ENCODE data around the gene ANG.
"Not testable (repeated sequence)": the region's sequence is repeated elsewhere in the genome, so short reads cannot be mapped to it uniquely, and the experiment has no call there.

ANG gene

DNA sequence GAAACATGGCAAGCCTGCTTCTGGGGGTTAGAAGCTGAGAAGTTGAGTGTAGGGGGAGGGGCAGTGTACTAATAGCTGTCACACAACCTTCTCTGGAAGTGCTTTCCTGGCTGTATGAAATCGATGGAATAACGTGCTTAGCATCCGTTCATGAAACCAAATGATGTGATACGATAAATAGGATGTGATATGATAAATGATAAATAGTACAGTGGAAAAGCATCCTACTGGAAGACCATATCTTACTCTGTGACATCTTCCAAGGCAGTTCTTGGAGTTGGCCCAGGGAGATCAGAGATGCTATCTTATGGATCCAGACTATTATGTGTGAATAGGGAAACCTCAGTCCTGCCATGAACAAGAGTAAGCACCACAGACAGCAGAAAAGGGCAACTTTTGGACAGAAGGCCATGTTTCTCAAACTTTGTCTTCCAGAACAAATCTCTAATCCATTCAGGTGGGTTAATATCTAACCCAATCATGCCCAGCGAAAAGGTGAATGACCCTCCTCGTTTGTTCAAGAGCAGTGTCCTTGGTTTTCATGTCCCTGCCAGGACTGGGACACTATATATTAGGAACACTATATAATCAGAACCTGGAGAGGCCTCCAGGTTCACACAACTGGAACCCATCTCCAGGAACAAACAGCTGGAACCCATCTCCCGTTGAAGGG, at the start of gene ANG:
TSS of gene ANG (plus strand) at position 598 of the 673 bp plus-strand sequence. CDS start 4,801 bp downstream, outside the sequence.
- no peak for DNase-seq (ENCODE audit: low read depth in 2 of 2, low spot score in 1 of 2)

DNA sequence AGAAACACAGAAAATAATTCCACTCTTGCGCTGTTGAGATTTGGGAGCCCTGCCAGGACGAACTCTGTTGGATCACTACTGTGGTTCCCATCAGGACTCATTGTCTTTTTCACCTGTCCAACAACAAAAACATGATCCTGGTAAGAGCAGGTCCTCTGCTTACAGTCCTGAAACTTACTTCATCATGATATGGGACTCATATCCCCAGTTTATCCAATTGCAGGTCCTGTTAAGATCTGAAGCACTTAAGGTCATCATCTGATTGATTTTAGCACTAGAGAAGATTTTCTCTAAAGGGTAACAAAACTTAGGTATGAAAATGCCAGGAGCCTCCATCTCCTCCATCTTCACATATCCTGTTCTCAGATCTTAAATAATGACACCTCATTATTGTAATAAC, 47.0 kb upstream of the ANG start, which contains the start of gene OR6S1:
TSS of gene OR6S1 (minus strand) at position 101 of the 400 bp plus-strand sequence. CDS start at position 101, 0 bp downstream.
- no peak for DNase-seq (ENCODE audit: low read depth in 2 of 2, low spot score in 1 of 2)

DNA sequence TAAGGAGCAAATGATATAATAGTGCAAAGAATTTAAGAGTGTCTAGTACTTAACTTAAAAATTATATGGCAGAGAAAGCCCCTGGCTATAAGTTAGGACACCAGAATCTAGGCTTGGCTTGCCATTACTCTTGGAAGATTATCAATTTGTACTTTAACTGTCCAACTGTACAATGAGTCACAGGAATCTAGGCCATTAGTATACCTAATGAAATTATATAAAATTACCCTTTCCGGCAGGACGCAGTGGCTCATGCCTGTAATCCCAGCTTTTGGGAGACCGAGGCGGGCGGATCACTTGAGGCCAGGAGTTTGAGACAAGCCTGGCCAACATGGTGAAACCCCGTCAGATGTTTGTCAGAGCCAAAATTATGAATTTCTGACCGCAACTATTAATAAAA, 46.4 kb upstream of the ANG start:
- no peak for DNase-seq (ENCODE audit: low read depth in 2 of 2, low spot score in 1 of 2)

DNA sequence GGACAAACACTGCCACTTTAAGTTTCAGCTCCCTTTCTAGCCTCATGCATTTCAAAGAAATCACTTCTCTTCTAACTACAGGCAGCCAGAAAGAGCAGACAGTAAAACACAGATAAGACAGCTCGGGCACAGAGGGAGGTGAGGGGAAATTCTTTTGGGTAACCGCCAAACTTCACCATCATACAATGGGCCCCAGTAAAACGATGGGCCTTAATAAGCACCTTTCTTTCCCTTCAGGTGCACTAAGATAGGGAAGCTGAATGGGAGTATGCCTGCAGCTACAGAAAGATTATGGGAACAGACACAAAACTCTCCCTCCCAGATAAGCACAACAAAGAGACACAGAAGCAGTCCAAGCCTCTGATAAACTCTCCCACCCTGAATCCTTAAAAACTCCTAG, 45.8 kb upstream of the ANG start:
- DNase-seq (ENCODE audit: low read depth in 2 of 2, low spot score in 1 of 2): not testable (repeated sequence)

DNA sequence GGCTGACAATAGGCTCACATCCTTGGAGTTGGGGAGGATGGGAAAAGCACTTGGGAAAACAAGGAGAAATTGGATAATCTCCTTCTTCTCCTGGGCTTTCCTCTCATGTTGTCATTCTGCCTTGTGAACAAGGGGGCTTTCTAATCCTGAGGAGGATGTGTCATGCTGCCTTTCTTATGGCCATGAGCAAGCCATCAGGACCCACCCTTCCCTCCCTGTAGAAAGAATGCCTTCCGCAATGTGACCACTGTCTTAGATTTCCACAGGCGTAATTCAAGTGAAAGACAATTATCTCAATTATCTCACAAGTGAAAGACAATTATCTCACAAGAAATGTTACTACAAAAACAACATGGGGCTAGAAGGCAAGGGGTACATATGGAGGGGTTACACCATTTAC, 44.0 kb upstream of the ANG start:
- no peak for DNase-seq (ENCODE audit: low read depth in 2 of 2, low spot score in 1 of 2)

DNA sequence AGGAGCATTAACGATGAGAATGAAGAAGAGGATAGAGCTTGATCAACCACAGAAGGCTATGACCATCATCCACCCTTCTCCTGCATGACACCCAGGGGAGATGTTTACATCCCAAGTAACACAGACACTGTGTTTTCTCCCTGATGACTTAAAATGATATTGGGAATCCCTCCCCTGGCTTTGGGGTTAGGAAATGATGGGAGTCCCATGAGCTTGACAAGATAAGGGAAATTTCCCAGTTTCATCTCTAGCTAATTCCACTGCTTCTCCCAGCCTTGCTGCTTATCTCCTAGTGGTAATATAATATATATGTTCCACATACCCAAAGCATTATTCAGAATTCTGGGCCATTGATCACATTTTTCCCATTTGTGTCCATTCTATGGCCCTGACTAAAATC, 43.1 kb upstream of the ANG start:
- DNase-seq (ENCODE audit: low read depth in 2 of 2, low spot score in 1 of 2): no peak

DNA sequence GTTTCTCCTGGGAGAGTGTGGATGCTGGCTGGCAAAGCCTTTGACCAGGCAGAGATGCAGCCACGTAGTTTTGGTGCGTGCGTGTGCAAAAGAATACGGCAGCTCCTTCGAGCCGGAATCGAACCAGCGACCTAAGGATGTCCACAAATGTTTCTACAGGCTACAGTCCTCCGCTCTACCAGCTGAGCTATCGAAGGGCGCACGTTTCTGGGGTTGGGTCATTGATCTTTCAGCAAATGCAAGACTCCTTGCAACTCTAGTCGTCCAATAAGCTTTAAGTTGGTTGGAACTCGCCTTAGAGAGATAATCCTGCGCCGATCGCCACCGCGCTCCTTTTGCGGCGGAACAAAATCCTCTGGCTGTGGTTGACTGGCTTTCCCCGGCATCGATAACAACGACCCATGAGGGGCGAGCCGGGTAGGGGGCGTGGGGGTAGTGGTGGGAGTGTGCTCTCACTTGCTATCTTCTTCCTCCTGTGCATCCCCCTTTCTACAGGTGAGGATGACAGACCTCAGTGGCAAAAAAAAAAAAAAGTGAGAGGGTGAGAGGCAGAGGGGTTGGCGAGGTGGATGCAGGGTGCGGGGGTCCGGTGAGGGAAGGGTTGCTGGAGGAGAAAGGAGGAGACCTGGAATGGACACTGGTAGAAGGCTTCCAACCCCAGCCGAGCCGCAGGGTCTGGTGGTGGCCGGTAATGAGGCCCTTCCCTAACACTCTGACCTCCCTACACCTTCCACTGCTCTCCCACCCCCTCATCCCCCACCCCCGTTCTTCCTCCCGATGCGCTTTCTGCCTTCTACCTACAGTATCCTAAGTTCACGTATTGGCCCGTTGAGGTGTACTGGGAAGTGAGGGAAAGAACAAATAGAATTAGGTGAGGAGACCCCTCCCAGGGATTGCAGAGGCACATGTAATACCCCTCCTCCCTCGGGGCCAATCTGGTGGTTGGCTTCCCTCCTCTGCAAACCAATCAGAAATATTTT, 35.3 kb upstream of the ANG start:
- DNase-seq (ENCODE audit: low read depth in 2 of 2, low spot score in 1 of 2): no peak

DNA sequence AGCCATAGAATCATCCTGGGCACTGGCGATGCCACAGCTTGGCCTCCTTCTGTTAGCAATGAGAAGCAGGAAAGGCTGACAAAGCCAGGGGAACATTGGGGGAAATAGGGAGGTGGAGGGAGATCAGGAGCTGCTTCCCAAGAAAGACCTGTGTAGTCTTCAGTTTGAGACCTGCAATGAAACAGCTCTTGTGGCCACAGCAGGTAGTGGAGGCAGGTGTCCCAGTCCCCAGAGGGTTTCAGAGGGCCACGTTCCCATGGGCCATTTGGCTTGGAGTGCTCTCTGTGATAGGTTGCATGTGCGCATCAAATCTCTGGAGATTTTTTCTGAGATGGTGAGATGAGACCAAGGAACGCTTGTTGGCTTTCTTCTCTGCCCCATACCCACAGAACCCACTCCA, 32.7 kb upstream of the ANG start:
- no peak for DNase-seq (ENCODE audit: low read depth in 2 of 2, low spot score in 1 of 2)

DNA sequence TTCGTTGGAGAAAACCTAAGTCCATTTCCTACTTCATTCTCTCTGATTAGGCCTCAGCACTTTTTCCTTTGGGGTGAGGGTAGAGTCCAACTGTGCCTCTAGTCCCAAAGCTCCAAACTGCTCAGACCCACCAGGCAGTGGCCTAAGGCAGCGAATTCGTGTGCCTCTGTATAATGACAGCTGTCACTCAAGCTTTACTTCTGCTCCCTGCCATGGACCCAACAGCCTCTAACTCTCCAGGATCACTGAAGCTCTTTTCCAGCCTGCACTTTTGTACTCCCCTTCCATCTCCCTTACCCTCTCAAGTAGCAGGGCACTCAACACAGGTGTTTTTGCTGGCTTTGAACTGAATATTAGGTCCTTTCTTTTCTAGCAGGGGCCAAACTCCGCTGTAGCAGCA, 32.3 kb upstream of the ANG start:
- no peak for DNase-seq (ENCODE audit: low read depth in 2 of 2, low spot score in 1 of 2)

DNA sequence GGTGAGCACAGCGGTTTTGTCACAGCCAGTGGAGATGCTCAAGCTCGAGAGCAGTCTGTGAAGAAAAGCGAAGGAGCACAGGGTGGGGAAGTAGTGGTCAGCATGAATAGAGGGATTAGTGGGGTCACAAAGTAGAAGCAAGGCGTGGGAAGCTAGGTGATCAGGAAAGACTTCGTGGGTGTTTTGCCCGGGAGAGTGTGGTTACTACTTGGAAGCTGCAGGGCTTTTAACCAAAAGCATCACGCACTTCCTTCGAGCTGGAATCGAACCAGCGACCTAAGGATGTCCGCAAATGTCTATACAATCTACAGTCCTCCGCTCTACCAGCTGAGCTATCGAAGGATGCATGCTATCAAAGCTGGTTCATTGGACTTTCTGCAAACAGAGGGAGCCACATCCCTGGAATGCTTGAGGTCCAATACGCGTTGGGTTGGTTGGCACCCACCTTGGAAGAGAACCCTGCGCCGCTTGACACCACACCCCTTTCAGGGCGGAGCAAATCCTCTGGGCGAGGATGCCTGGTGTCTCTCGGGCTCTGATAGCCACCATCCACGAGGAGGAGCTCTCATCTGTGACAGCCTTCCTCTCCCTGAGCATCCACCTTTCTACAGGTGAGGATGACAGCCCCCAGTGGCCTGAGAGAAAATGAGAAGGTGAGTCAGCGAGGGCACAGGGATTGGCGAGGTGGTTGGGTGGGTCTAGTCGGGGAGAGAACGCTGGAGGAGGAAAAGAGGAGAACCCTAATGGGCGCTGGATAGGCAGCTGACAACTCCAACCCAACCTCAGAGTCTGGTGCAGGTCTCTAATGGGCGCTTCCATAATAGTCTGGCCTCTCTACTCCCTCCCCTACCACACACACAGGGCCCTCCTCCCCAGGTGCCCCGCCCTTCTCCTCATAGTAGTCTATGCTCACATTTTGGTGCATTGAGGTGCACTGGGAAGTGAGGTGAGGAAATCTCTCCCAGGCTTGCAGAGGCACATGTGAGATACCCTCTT, 31.1 kb upstream of the ANG start:
- no peak for DNase-seq (ENCODE audit: low read depth in 2 of 2, low spot score in 1 of 2)

DNA sequence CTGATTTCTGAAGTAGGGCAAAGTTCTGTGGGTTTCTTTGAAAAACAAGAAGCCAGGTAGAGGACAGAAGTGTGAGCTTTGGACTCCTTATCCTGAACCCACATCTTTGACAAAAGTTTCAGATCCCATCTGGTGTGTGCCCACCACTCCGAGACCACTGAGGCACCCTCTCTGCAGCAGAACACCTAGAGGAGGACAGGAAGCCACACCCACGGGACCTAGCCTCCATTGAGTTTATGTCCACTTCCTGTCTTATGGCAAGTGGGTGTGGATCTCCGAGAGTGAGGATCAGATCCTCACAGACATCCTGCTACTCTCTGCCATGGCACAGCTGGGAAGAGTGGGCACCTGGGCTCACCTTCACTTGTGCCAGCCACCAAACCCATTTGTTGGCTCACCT, 30.3 kb upstream of the ANG start:
- no peak for DNase-seq (ENCODE audit: low read depth in 2 of 2, low spot score in 1 of 2)

DNA sequence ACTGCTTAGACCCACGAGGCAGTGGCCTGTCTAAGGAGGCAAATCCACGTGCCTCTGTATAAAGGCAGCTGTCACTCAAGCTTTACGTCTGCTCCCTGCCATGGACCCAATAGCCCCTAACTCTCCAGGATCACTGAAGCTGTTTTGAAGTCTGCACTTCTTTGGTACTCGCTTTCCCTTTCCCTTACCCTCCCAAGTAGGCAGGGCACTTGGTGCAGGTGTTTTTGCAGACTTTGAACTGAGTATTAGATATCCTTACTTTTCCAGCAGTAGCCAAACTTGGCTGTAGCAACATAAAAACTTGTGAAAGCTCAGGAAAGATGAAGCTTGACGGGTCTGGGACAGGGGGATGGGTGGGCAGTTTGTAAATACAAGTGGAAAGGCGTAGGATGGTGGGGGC, 29.2 kb upstream of the ANG start:
- DNase-seq (ENCODE audit: low read depth in 2 of 2, low spot score in 1 of 2): no peak

DNA sequence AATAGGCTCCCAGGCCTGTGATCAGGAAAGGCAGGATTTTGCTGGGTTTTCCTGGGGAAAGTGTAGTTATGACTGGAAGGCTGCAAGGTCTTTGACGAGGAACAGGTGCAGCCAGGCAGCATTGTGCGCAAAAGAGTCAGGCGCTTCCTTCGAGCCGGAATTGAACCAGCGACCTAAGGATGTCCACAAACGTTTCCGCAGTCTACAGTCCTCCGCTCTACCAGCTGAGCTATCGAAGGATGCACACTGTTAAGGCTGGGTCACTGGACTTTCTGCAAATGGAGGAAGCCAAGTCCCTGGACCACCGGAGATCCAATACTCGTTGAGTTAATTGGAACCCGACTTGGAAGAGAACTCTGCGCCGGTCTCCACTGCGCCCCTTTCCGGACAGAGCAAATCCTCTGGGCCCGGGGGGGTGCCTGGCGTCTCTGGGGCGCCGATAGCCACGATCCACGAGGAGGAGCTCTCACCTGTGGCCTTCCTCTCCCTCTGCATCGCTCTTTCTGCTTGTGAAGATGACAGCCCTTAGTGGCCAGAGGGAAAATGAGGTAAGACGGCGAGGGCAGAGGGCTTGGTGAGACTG, 28.7 kb upstream of the ANG start:
- DNase-seq (ENCODE audit: low read depth in 2 of 2, low spot score in 1 of 2): no peak

DNA sequence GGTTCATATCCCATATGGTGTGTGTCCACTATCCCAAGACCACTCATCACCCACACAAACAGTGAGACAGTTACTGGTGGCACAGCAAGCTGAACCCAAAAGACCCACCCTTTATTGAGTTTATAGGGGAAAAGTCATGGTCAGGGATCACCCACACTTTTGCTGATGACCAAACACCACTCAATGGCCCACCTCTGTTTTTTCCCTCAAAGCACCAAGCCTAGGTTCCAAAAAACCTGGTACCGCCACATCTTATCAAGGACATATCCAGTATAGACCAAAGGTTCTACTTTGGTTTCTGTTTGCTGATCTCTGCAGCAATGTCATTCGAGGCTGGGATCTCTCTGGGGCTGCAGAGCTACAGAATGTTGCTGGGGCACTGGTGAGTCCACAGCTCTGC, 27.4 kb upstream of the ANG start:
- DNase-seq (ENCODE audit: low read depth in 2 of 2, low spot score in 1 of 2): no peak

DNA sequence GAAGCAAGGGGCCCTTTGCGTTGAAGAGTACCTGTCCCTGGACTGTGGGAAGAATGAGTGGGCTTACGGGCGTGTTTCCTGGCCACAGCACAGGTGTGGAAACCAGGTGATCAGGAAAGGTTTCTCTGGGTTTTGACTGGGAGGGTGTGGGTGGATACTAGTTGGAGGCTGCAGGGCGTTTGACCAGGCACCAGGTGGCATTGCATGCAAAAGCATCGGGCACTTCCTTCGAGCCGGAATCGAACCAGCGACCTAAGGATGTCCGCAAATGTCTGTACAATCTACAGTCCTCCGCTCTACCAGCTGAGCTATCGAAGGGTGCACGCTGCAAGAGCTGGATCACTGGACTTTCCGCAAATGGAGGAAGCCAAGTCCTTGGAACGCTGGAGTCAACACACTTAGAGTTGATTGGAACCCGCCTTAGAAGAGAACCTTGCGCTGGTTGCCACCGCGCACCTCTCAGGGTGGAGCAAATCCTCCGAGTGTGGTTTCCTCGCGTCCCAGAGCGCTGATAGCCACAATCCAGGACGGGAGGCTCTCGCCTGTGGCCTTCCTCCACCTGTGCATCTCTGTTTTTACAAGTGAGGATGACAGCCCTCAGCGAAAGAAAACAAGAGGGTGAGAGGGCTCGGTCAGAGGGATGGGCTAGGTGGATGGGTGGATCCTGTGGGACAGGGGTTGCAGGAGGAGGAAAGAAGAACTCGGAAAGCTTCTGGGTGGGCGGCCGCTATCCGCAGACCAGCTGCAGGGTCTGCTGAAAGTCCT, 25.4 kb upstream of the ANG start:
- peak; percentile 36 to 47 for DNase-seq (ENCODE audit: low read depth in 2 of 2, low spot score in 1 of 2)

DNA sequence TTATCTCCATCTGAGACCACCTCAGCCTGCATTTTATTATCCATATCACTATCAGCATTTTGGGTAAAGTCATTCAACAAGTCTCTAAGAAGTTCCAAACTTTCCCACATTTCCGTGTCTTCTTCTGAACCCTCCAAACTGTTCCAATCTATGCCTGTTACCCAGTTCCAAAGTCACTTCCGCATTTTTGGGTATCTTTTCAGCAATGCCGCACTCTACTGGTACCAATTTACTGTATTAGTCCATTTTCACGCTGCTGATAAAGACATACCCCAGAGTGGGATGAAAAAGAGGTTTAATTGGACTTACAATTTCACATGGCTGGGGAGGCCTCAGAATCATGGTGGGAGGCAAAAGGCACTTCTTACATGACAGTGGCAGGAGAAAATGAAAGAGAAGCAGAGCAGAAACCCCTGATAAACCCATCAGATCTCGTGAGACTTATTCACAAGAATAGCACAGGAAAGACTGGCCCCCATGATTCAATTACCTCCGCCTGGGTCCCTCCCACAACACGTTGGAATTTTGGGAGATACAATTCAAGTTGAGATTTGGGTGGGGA, 22.1 kb upstream of the ANG start:
- not testable (repeated sequence) for DNase-seq (ENCODE audit: low read depth in 2 of 2, low spot score in 1 of 2)

DNA sequence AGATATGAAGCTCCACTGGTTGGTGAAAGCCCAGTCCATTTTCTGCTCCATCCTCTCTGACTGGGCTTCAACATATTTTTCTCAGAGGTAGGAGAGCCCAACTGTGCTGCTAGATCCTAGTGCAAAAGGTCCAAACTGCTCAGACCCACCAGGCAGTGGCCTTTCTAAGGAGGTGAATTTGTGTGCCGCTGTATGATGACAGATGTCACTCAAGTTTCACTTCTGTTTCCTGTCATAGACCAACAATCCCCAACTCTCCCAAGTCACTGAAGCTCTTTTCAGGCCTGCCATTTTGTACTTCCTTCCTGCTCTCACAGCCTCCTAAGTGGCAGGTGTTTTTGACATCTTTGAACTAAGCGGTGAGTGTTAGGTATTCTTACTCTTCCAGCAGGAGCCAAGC, 20.6 kb upstream of the ANG start:
- no peak for DNase-seq (ENCODE audit: low read depth in 2 of 2, low spot score in 1 of 2)

DNA sequence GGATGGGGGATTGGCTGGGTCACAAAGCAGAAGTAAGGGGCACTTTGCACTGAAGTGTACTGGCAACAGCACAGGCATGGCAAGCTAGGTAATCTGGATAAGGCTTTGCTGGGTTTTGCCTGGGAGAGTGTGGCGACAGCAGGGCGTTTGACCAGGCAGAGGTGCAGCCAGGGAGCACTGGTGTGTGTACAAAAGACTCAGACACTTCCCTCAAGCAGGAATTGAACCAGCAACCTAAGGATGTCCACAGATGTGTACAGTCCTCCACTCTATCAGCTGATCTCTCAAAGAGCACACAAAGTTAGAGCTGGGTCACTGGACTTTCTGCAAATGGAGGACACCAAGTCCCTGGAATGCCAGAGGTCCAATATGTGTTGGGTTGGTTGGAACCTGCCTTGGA, 19.6 kb upstream of the ANG start:
- no peak for DNase-seq (ENCODE audit: low read depth in 2 of 2, low spot score in 1 of 2)

DNA sequence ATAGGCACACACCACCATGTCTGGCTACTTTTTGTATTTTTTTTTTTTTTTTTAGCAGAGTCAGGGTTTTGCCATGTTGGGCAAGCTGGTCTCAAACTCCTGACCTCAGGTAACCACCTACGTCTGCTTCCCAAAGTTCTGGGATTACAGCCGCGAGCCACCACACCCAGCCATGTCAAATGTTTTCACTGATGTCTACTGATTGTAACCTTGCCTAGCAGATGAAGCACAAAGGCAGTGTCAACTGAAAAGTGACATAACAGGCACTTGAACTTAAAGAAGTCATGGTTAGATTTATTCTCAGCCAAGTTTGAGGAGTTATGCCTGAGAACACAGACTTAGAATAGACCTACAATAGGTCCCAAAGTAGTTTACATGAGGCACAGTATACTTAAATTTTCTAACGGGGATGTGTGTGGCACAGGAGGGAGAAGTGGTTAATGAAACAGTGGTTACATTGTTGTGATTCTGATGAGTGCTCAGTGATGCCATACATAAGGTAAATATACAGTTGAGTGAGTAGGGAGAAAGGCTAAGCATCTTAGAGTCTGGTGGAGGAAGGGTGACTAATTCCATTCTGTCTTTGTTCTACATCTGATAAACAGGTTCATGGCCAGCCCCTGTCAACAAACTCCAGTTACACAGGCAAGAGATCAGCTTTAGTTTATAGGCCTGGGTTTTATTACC, 16.8 kb upstream of the ANG start:
- DNase-seq (ENCODE audit: low read depth in 2 of 2, low spot score in 1 of 2): no peak
